IMR-90 (cell line): ENCODE data around the gene ACTN2. TPM values are rescaled to one million over a fixed set of nuclear protein-coding genes. Genes with fewer than 3 reads are reported as not detected.

Experiments
- ATAC-seq: fragments of 200-7000 bp; cut with Tn5 transposase; 2 replicates; pipeline ENCODE4 v1.9.1; 2020; ENCODE audit warnings: low read depth, mild to moderate bottlenecking, moderate library complexity
- BruUV-seq: library from RNA; stranded (reverse); fragments of 400-500 nt; replicated peaks from 2 replicates; lab custom pipeline; 2021; lab: Mats Ljungman, UMichigan
- CTCF ChIA-PET: fragments of 300-600 bp; formaldehyde crosslinking; extraction: SDS; loops from one replicate; lab custom pipeline; 2021; ENCODE audit warnings: antibody characterized with exemption; lab: Yijun Ruan, JAX
- POLR2A ChIA-PET: fragments of 300-600 bp; sonication (Branson Sonifier 250); formaldehyde crosslinking; loops from one replicate; lab custom pipeline; 2022; ENCODE audit warnings: antibody characterized with exemption; ENCODE audit not compliant: unreplicated experiment; lab: Charles Lee
- DNase-seq: peaks from one replicate; pipeline ENCODE4 v3.0.0; 2013
- H2AFZ ChIP-seq: replicated peaks from 2 replicates; pipeline ENCODE3; 2013; ENCODE audit warnings: low read length, mild to moderate bottlenecking; ENCODE audit not compliant: poor library complexity
- H2AK5ac ChIP-seq: 2 replicates; pipeline ENCODE4 v1.6.1; 2013; ENCODE audit warnings: low read depth, low read length, inconsistent platforms
- H2AK9ac ChIP-seq: replicated peaks from 2 replicates; pipeline ENCODE3; 2013; ENCODE audit warnings: mild to moderate bottlenecking, low read depth, low read length, moderate library complexity; ENCODE audit not compliant: poor library complexity
- H2BK120ac ChIP-seq: 2 replicates; pipeline ENCODE4 v1.6.1; 2013; ENCODE audit warnings: low read depth, low read length, inconsistent platforms
- H2BK15ac ChIP-seq: 3 replicates; pipeline ENCODE4 v1.6.1; 2013; ENCODE audit warnings: low read depth, low read length, inconsistent platforms
- H2BK20ac ChIP-seq: 2 replicates; pipeline ENCODE4 v1.6.1; 2013; ENCODE audit warnings: low read depth, mild to moderate bottlenecking, inconsistent platforms, low read length, moderate library complexity
- H2BK5ac ChIP-seq: 2 replicates; pipeline ENCODE4 v1.6.1; 2013; ENCODE audit warnings: mild to moderate bottlenecking, low read depth, low read length, inconsistent platforms; ENCODE audit not compliant: poor library complexity, severe bottlenecking
- H3K14ac ChIP-seq: replicated peaks from 2 replicates; pipeline ENCODE4 v1.6.1; 2013; ENCODE audit warnings: low read depth, low read length, inconsistent platforms
- H3K18ac ChIP-seq: 2 replicates; pipeline ENCODE4 v1.6.1; 2013; ENCODE audit warnings: low read depth, low read length, control low read depth
- H3K23ac ChIP-seq: 2 replicates; pipeline ENCODE4 v1.6.1; 2013; ENCODE audit warnings: low read depth, low read length, inconsistent platforms
- H3K27ac ChIP-seq: 2 replicates; pipeline ENCODE4 v1.5.1; 2013; ENCODE audit warnings: mild to moderate bottlenecking, control low read depth, low read length; ENCODE audit not compliant: insufficient read depth
- H3K27me3 ChIP-seq: 2 replicates; pipeline ENCODE4 v1.6.1; 2013; ENCODE audit warnings: low read length; ENCODE audit not compliant: control insufficient read depth, insufficient read depth
- H3K36me3 ChIP-seq: 2 replicates; pipeline ENCODE4 v1.6.1; 2013; ENCODE audit warnings: low read length, mixed read lengths; ENCODE audit not compliant: control insufficient read depth, insufficient read depth
- H3K4ac ChIP-seq: 2 replicates; pipeline ENCODE4 v1.6.1; 2013; ENCODE audit warnings: low read depth, low read length, inconsistent platforms
- H3K4me1 ChIP-seq: 2 replicates; pipeline ENCODE4 v1.6.1; 2013; ENCODE audit warnings: low read length, mixed read lengths; ENCODE audit not compliant: control insufficient read depth, insufficient read depth
- H3K4me2 ChIP-seq: 2 replicates; pipeline ENCODE4 v1.6.1; 2013; ENCODE audit warnings: low read depth, mild to moderate bottlenecking, control low read depth, low read length, moderate library complexity
- H3K4me3 ChIP-seq: 2 replicates; pipeline ENCODE4 v1.5.1; 2013; ENCODE audit warnings: low read depth, mild to moderate bottlenecking, control low read depth, low read length, moderate library complexity; ENCODE audit not compliant: insufficient read depth
- H3K56ac ChIP-seq: 2 replicates; pipeline ENCODE4 v1.6.1; 2013; ENCODE audit warnings: low read length, inconsistent platforms; ENCODE audit not compliant: insufficient read depth; ENCODE audit errors: extremely low read depth
- H3K79me1 ChIP-seq, 2 experiments: 2 replicates each; pipeline ENCODE4 v1.6.1; 2013; ENCODE audit warnings: low read length in 2 of 2, inconsistent platforms in 1 of 2, low read depth in 1 of 2
- H3K9ac ChIP-seq: 2 replicates; pipeline ENCODE4 v1.6.1; 2013; ENCODE audit warnings: low read depth, low read length, control low read depth
- H3K9me1 ChIP-seq: 2 replicates; pipeline ENCODE4 v1.6.1; 2013; ENCODE audit warnings: low read length, inconsistent platforms; ENCODE audit not compliant: insufficient read depth
- H3K9me3 ChIP-seq: 2 replicates; pipeline ENCODE4 v1.6.1; 2013; ENCODE audit warnings: low read length; ENCODE audit not compliant: control insufficient read depth, insufficient read depth
- H4K20me1 ChIP-seq: 2 replicates; pipeline ENCODE4 v1.6.1; 2013; ENCODE audit warnings: low read length, inconsistent platforms; ENCODE audit not compliant: insufficient read depth
- H4K5ac ChIP-seq: 2 replicates; pipeline ENCODE4 v1.6.1; 2013; ENCODE audit warnings: mild to moderate bottlenecking, low read depth, low read length, control low read depth
- H4K8ac ChIP-seq, 2 experiments: 2 replicates each; pipeline ENCODE4 v1.6.1; 2013; ENCODE audit warnings: low read depth in 2 of 2, low read length in 2 of 2, control low read depth in 1 of 2, inconsistent platforms in 1 of 2
- H4K91ac ChIP-seq: 2 replicates; pipeline ENCODE4 v1.6.1; 2013; ENCODE audit warnings: low read depth, low read length, inconsistent platforms; ENCODE audit not compliant: insufficient read depth
- BHLHE40 ChIP-seq: fragments of 150-350 bp; IDR thresholded peaks from 2 replicates; pipeline ENCODE4 v1.6.1; 2016; ENCODE audit warnings: mild to moderate bottlenecking, low read depth, low read length
- CEBPB ChIP-seq: IDR thresholded peaks from 2 replicates; pipeline ENCODE4 v1.6.1; 2012; ENCODE audit warnings: low read depth, low read length, improper control_type of control experiment
- MXI1 ChIP-seq: IDR thresholded peaks from 2 replicates; pipeline ENCODE4 v1.6.1; 2012; ENCODE audit warnings: low read depth, mild to moderate bottlenecking, low read length, moderate library complexity, borderline replicate concordance
- SMC3 ChIP-seq: fragments of 150-350 bp; IDR thresholded peaks from 2 replicates; pipeline ENCODE4 v1.6.1; 2016; ENCODE audit warnings: low read depth, mild to moderate bottlenecking, antibody characterized with exemption, low read length, moderate library complexity
- WGBS, 2 experiments: methylation state at CpG; one replicate each; pipeline versions ENCODE4 v1.1.5 to v1.1.7; 2013; ENCODE audit warnings: missing lambda C conversion rate in 2 of 2; ENCODE audit not compliant: insufficient read length in 1 of 2; ENCODE audit errors: extremely low coverage in 2 of 2; 5-methylcytosine and 5-hydroxymethylcytosine counted together
- dilution Hi-C: fragments of 300-500 bp; cut with HindIII; formaldehyde crosslinking; loops from one replicate; pipeline ENCODE4 v1.14.3; 2018; ENCODE audit warnings: low sequenced_read_pairs; ENCODE audit not compliant: unreplicated experiment
- in situ Hi-C: fragments of 300-500 bp; cut with MboI; formaldehyde crosslinking; loops from 3 replicates; pipeline ENCODE4 v1.14.3; 2019; ENCODE audit warnings: low sequenced_read_pairs, inconsistent platforms, mixed read lengths
- intact Hi-C: fragments of 100-400 bp; cut with micrococcal nuclease; formaldehyde crosslinking; loops from 2 replicates; pipeline ENCODE4 v1.10.0; 2022
- polyA plus RNA-seq, 3 experiments: library from polyadenylated mRNA; depleted of rRNA; stranded (reverse); fragments of >200 nt; gene quantifications; 2 replicates each; pipeline ENCODE4 v1.2.3, GENCODE V29; 2012; ENCODE audit warnings: low replicate concordance in 1 of 3
- total RNA-seq: library from RNA; depleted of rRNA; stranded (reverse); fragments of >200 nt; gene quantifications from 2 replicates; pipeline ENCODE4 v1.2.3, GENCODE V29; 2012

Gene ACTN2
- total and polyA plus RNA-seq, 2 of the 4 experiments (the other 2 are of a cell fraction): under 0.01 TPM; not detected in 1

- in situ Hi-C loops: no loop called here
- H2BK15ac ChIP-seq: no peak overlapping the region
These were observed 47.4 kb downstream of the ACTN2 start for GRCh38 chr1:236733653-236734052.

More at GRCh38 chr1:236733653-236734052, 47.4 kb downstream of the ACTN2 start:
- H2AK5ac ChIP-seq: no peak overlapping the region
- dilution Hi-C loops: no loop called here
- H3K14ac ChIP-seq: no peak overlapping the region
- ATAC-seq (no peak), DNase-seq (no peak)
- H4K91ac ChIP-seq: no peak overlapping the region
- no TSS peak for BruUV-seq
- no peak overlapping the region for H2AK9ac ChIP-seq
- no peak overlapping the region for H3K27ac ChIP-seq
- TF ChIP-seq BHLHE40 (no peak), MXI1 (no peak), SMC3 (no peak), CEBPB (no peak)
- H3K56ac ChIP-seq: no peak overlapping the region
- no peak overlapping the region for H3K23ac ChIP-seq
- H3K4me3 ChIP-seq: no peak overlapping the region
- peaks cover 2% of the 10 kb centered on the region; the same call in 1 of the 2 replicates for H3K9me3 ChIP-seq
- no peaks in the 10 kb centered on the region for H3K27me3 ChIP-seq
- H4K5ac ChIP-seq: no peak overlapping the region
- no peaks in the 10 kb centered on the region for H3K79me1 ChIP-seq
- H2BK20ac ChIP-seq: no peak overlapping the region
- no peak overlapping the region for H2AFZ ChIP-seq
- no peak overlapping the region for H4K8ac ChIP-seq
- intact Hi-C loops: no loop called here
- H3K9me1 ChIP-seq: no peaks in the 10 kb centered on the region
- CTCF ChIA-PET: no interaction called here
- no peaks in the 10 kb centered on the region for H3K4me1 ChIP-seq
- H2BK5ac ChIP-seq: no peak overlapping the region
- H4K20me1 ChIP-seq: no peaks in the 10 kb centered on the region
- POLR2A ChIA-PET: no interaction called here
- H3K9ac ChIP-seq: no peak overlapping the region
- no peak overlapping the region for H3K4ac ChIP-seq
- no peak overlapping the region for H3K18ac ChIP-seq
- H2BK120ac ChIP-seq: no peak overlapping the region
- 100% methylated on average over 1 of the region's 3 CpGs; no CpG with 5 or more reads in 1 of the 2 experiments for WGBS, 2 experiments
- H3K4me2 ChIP-seq: no peak overlapping the region
- no peaks in the 10 kb centered on the region for H3K36me3 ChIP-seq
